T-cell (primary cell): ENCODE results near the gene CXCL10. TPM values are rescaled to one million over a fixed set of nuclear protein-coding genes. Genes with fewer than 3 reads are reported as not detected.

Experiments
- ATAC-seq, 4 experiments: fragments of 200-7000 bp in 3 of 4; fragments of 150-1000 bp in 1 of 4; cut with Tn5 transposase; replicated peaks in 1 of 4; 1 replicate in 3 of 4; 2 replicates in 1 of 4; pipeline ENCODE4 v1.10.0; 2021; ENCODE audit warnings: moderate library complexity in 3 of 4, mild to moderate bottlenecking in 2 of 4, moderate number of reproducible peaks in 1 of 4
- CTCF ChIA-PET, 2 donors: fragments of 300-600 bp; sonication (Branson Sonifier 250); formaldehyde crosslinking; loops; one replicate each; lab custom pipeline; 2022; ENCODE audit warnings: antibody characterized with exemption in 2 of 2; lab: Charles Lee
- POLR2A ChIA-PET, 2 donors: fragments of 300-600 bp; sonication (Branson Sonifier 250); formaldehyde crosslinking; loops; one replicate each; lab custom pipeline; 2022; ENCODE audit warnings: antibody characterized with exemption in 2 of 2; lab: Charles Lee
- DNase-seq, 35 experiments: peaks; one replicate each; pipeline versions ENCODE4 v3.0.0 to v3.0.0-alpha.2; 2013 to 2023
- H3K27ac ChIP-seq: one replicate; pipeline ENCODE4 v1.5.1; 2013; ENCODE audit warnings: low read length
- H3K27me3 ChIP-seq, 2 experiments: replicated peaks in 1 of 2; 1 replicate in 1 of 2; 2 replicates in 1 of 2; pipeline versions ENCODE4 v1.6.1 to v1.7.0; 2013; ENCODE audit warnings: low read length in 1 of 2, mixed read lengths in 1 of 2; ENCODE audit not compliant: control insufficient read depth in 2 of 2, insufficient read depth in 2 of 2; ENCODE audit errors: extremely low read depth in 1 of 2
- H3K36me3 ChIP-seq, 2 donors: 1 replicate in 1 of 2; 2 replicates in 1 of 2; pipeline versions ENCODE4 v1.6.1 to v1.7.0; 2013; ENCODE audit warnings: low read length in 1 of 2; ENCODE audit not compliant: control insufficient read depth in 2 of 2, insufficient read depth in 1 of 2; ENCODE audit errors: extremely low read depth in 1 of 2
- H3K4me1 ChIP-seq, 2 experiments: 1 replicate in 1 of 2; 2 replicates in 1 of 2; pipeline versions ENCODE4 v1.6.1 to v1.7.0; 2013; ENCODE audit warnings: low read length in 2 of 2, mixed read lengths in 1 of 2; ENCODE audit not compliant: insufficient read depth in 2 of 2, control insufficient read depth in 1 of 2; ENCODE audit errors: extremely low read depth in 1 of 2
- H3K4me3 ChIP-seq, 2 donors: 1 replicate in 1 of 2; 2 replicates in 1 of 2; pipeline versions ENCODE4 v1.5.1 to v1.7.0; 2013; ENCODE audit warnings: mild to moderate bottlenecking in 2 of 2, low read length in 1 of 2, moderate library complexity in 1 of 2; ENCODE audit not compliant: control insufficient read depth in 1 of 2; ENCODE audit errors: extremely low read depth in 1 of 2
- H3K9me3 ChIP-seq: 2 replicates; pipeline ENCODE4 v1.7.0; 2013
- H3K27ac Mint-ChIP-seq, 2 donors: one replicate each; pipeline ENCODE4 v1.8.0; 2020 to 2021; ENCODE audit warnings: mild to moderate bottlenecking in 2 of 2, mixed read lengths in 2 of 2
- H3K27me3 Mint-ChIP-seq, 2 donors: one replicate each; pipeline ENCODE4 v1.8.0; 2021 to 2022; ENCODE audit warnings: mixed read lengths in 2 of 2
- H3K36me3 Mint-ChIP-seq: one replicate; pipeline ENCODE4 v1.8.0; 2021; ENCODE audit warnings: mixed read lengths
- H3K4me1 Mint-ChIP-seq, 3 donors: one replicate each; pipeline ENCODE4 v1.8.0; 2020 to 2022; ENCODE audit warnings: mixed read lengths in 3 of 3, mild to moderate bottlenecking in 1 of 3
- H3K4me3 Mint-ChIP-seq, 3 donors: one replicate each; pipeline ENCODE4 v1.8.0; 2020 to 2022; ENCODE audit warnings: mild to moderate bottlenecking in 3 of 3, mixed read lengths in 3 of 3, moderate library complexity in 3 of 3
- H3K9me3 Mint-ChIP-seq, 3 donors: one replicate each; pipeline ENCODE4 v1.8.0; 2020 to 2022; ENCODE audit warnings: mixed read lengths in 3 of 3
- WGBS: methylation state at CpG from one replicate; pipeline ENCODE4 v1.1.5; 2013; ENCODE audit warnings: missing lambda C conversion rate; ENCODE audit not compliant: insufficient coverage; 5-methylcytosine and 5-hydroxymethylcytosine counted together
- total RNA-seq, 35 experiments: library from RNA in 6 of 35; stranded (reverse) in 6 of 35; fragments of 120-200 nt in 1 of 35; gene quantifications; one replicate each; pipeline versions ENCODE4 v1.2.1 to v1.2.4 and lab custom pipeline; 2013 to 2026

The CXCL10 gene
- total RNA-seq, 5 donors from 2014 or later (not counting 1 experiment from before 2014, with no cell fraction given): not detected

- CTCF ChIA-PET: no interaction called here
- H3K36me3 ChIP-seq: peaks cover 3 to 79% of the 10 kb centered on the region in 2 donors
- H3K27me3 Mint-ChIP-seq: no peaks in the 10 kb centered on the region
- no peaks in the 10 kb centered on the region for H3K9me3 ChIP-seq
- ATAC-seq (no peak), DNase-seq (no peak)
- H3K27ac Mint-ChIP-seq: no peak overlapping the region
- no peaks in the 10 kb centered on the region for H3K9me3 Mint-ChIP-seq
- H3K27me3 ChIP-seq: no peaks in the 10 kb centered on the region
- H3K4me1 ChIP-seq: no peaks in the 10 kb centered on the region
- H3K4me1 Mint-ChIP-seq: no peaks in the 10 kb centered on the region
- no CpG with 5 or more reads among the region's 2 CpGs for WGBS
- POLR2A ChIA-PET: no interaction called here
- peaks cover 64% of the 10 kb centered on the region for H3K36me3 Mint-ChIP-seq
- no peak overlapping the region for H3K27ac ChIP-seq
- H3K4me3 Mint-ChIP-seq: no peak overlapping the region
- H3K4me3 ChIP-seq: no peak overlapping the region
Observed at GRCh38 chr4:75976177-75976576, 47.1 kb downstream of the CXCL10 start.

DNA sequence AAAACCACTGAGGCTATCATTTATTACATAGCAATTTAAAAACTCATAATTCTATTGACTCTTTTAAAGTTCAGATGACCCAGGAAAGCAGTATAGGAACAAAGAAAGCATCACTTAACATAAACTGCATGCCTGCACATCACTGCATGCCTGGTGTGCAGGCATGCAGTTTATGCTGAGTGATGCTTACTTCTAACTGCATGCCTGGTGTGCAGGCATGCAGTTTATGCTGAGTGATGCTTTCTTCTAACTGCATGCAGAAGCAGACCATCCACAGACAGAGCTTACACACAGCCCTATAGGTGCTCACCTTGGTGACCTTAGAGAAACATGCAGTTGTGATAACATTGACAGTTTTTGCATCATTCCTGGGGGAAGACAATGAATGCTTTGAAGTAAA is 49.5 kb downstream of the CXCL10 start:
- POLR2A ChIA-PET: no interaction called here

More for the DNA sequence above, 49.5 kb downstream of the CXCL10 start:
- Histone ChIP-seq H3K4me1 (no peaks in the 10 kb centered on the region), H3K27ac (no peak overlapping the region), H3K27me3 (no peaks in the 10 kb centered on the region), H3K36me3 (peaks cover 20 to 85% of the 10 kb centered on the region in 2 donors), H3K4me3 (no peak overlapping the region), H3K9me3 (no peaks in the 10 kb centered on the region)
- no peaks in the 10 kb centered on the region for H3K4me1 Mint-ChIP-seq
- CTCF ChIA-PET: interaction anchor here in 1 of 2 donors (0.5 to 1.3 kb wide), 4 partner anchors 12 to 1358 kb away, joined by 3 to 9 read pairs (median 6); no protein-coding TSS in a partner anchor
- no peak overlapping the region for H3K4me3 Mint-ChIP-seq
- peaks cover 74% of the 10 kb centered on the region for H3K36me3 Mint-ChIP-seq
- ATAC-seq (no peak), DNase-seq (no peak)
- H3K27me3 Mint-ChIP-seq: no peaks in the 10 kb centered on the region
- H3K9me3 Mint-ChIP-seq: no peaks in the 10 kb centered on the region
- no peak overlapping the region for H3K27ac Mint-ChIP-seq

Other genes starting within 250 kb of the CXCL10 start
- gene PPEF2, start 121.0 kb downstream of the CXCL10 start, total RNA-seq: 1 to 10 TPM in 1 of 5 donors, under 1 TPM in 4; 0.25 to 1.1 (median 0.50) TPM
- gene NAAA, start 82.5 kb downstream of the CXCL10 start, total RNA-seq: 10 to 100 TPM; 51.7 to 82.4 (median 73.5) TPM
- gene SDAD1, start 32.6 kb downstream of the CXCL10 start, total RNA-seq: 10 to 100 TPM; 44.2 to 56.9 (median 47.3) TPM
- not detected for gene CXCL9, start 16.0 kb downstream of the CXCL10 start, total RNA-seq
- gene CXCL11, start 12.6 kb upstream of the CXCL10 start, total RNA-seq: not detected
- gene ART3, start 51.2 kb upstream of the CXCL10 start, total RNA-seq: not detected
- 10 to 100 TPM; 39.5 to 88.9 (median 48.3) TPM for gene NUP54, start 124.9 kb upstream of the CXCL10 start, total RNA-seq
- gene SCARB2, start 190.3 kb upstream of the CXCL10 start, total RNA-seq: 10 to 100 TPM; 20.9 to 37.3 (median 23.2) TPM
- under 1 TPM in 1 of 5 donors, not detected in 4; 0.19 TPM for gene FAM47E, start 228.2 kb upstream of the CXCL10 start, total RNA-seq